ENCODE data around the gene CERS6. TPM values are rescaled to one million over a fixed set of nuclear protein-coding genes. Genes with fewer than 3 reads are reported as not detected.

The CERS6 gene
- total and polyA plus RNA-seq, 10 of the 15 experiments (the other 5 are each of a cell fraction or from before 2014, with no cell fraction given): 1.3 to 20.4 (median 14.1) TPM

DNA sequence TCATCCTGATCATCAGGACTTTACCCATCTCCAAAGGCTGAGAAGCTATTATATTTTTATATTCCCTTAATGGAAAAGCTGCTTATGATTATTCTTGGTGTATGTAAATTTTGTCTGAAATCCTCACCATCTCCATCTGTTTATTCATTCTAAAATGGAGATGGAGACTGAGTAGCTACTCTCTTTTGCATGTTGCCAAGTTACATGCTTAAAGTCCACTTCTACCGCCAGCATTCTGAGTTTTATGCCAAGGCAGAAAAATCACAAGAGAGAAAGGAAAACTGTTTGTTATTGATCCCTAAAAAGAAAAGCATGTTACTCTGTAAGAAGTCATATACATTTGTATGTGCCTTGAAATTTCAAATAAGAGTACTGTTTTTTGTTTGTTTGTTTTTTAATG, 252.0 kb downstream of the CERS6 start:
- no TSS peak for BruUV-seq (replicated peaks)
- Histone ChIP-seq H3K4me2 (ENCODE audit: control insufficient read depth, insufficient read depth) (no peak overlapping the region), H4K20me1 (ENCODE audit: control insufficient read depth, insufficient read depth) (no peaks in the 10 kb centered on the region), H2AFZ (ENCODE audit: control insufficient read depth, low read depth, low read length) (no peak overlapping the region), H3K27me3 (replicated peaks in 1 of 2; ENCODE audit: control insufficient read depth in 2 of 2, insufficient read depth in 2 of 2, low read length in 1 of 2) (no peaks in the 10 kb centered on the region), H3K27ac (ENCODE audit: control insufficient read depth, insufficient read depth) (no peak overlapping the region), H3K9me3 (replicated peaks; ENCODE audit: control insufficient read depth, insufficient read depth, low read length) (no peaks in the 10 kb centered on the region), H3K79me2 (ENCODE audit: control insufficient read depth, insufficient read depth, low read length) (peaks cover 2% of the 10 kb centered on the region), H3K4me1 (ENCODE audit: control insufficient read depth, insufficient read depth, low read length) (peaks cover 16% of the 10 kb centered on the region), H3K4me3 (no peak overlapping the region), H3K36me3 (ENCODE audit: control insufficient read depth in 2 of 2, insufficient read depth in 2 of 2, low read length in 1 of 2) (no peaks in the 10 kb centered on the region; a peak in 1 of 4 replicates), H3K9ac (ENCODE audit: control insufficient read depth, insufficient read depth, low read length) (no peak overlapping the region)
- FAIRE-seq: no peak
- RAD21 ChIA-PET (ENCODE audit: unreplicated experiment): interaction anchor here (1.5 kb wide), 1 partner anchor 361 kb away, joined by 6 read pairs; no protein-coding TSS in a partner anchor
- POLR2A ChIA-PET: interaction anchor here (0.6 kb wide), 1 partner anchor 37 kb away, joined by 3 read pairs; no protein-coding TSS in a partner anchor
- intact Hi-C loops (cut with micrococcal nuclease; ENCODE audit: unreplicated experiment): no loop called here
- ATAC-seq: no peak
- TF ChIP-seq RCOR1 (conservative IDR thresholded peaks at IDR 0.05; ENCODE audit: low read depth, low read length): no peak
- in situ Hi-C loops (cut with MboI): no loop called here
- SMC1A ChIA-PET (ENCODE audit: uncharacterized antibody, unreplicated experiment): interaction anchor here (0.9 to 1.5 kb wide), 2 partner anchors 16 to 362 kb away, joined by 3 read pairs; no protein-coding TSS in a partner anchor
- DNase-seq (ENCODE audit: low read depth, low spot score): no peak
- 100% methylated on average over 1 of the region's 1 CpG for WGBS (ENCODE audit: insufficient coverage, insufficient replicate concordance, low lambda C conversion rate, missing lambda C conversion rate)
- CTCF ChIA-PET: interaction anchor here (1.1 to 1.6 kb wide), 5 partner anchors 9 to 368 kb away, joined by 3 to 5 read pairs (median 4); no protein-coding TSS in a partner anchor

DNA sequence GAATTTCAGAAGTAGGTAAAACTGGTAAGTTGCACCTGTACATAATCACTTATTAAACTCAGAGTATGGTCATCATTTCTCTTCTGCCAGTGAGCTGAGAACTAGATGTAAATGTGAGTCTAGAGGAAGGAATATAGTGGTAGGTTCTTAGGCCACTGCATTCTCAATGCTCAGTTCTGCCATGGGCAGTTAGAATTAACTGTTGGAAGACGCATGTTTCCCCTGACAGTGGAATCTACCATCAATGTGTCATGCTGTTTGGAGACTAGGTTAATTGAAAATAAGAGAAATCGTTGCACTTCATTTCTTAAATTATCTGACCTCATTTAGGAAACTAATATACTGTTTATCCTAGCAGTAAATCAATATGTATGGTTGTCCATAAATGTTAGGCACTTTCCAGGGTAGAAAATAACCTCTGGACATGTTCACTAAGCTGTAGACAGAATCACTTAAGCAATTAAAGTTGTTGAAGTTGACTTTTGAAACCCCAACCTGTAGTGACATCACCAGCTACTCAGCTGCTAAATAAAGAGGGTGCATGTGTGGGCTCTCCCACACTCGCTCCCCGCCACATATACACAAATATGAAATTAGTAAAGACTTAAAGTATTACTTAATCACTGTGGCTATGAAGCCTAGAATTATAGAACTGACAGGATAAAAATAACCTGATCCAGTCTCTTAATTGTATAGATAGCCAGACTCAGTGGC, 254.8 kb downstream of the CERS6 start:
- peak; percentile 65 for ATAC-seq
- in situ Hi-C loops (cut with MboI) (no loop called here), intact Hi-C loops (cut with micrococcal nuclease; ENCODE audit: unreplicated experiment) (loop anchor here (5.0 kb wide), 1 partner anchor 244 kb away; no protein-coding TSS in a partner anchor)
- no peak for DNase-seq (ENCODE audit: low read depth, low spot score)
- Histone ChIP-seq H4K20me1 (ENCODE audit: control insufficient read depth, insufficient read depth) (no peaks in the 10 kb centered on the region), H3K36me3 (ENCODE audit: control insufficient read depth in 2 of 2, insufficient read depth in 2 of 2, low read length in 1 of 2) (peaks cover 0 to 6% of the 10 kb centered on the region in 2 experiments; a peak in 1 of 4 replicates), H3K4me3 (no peak overlapping the region), H3K9me3 (replicated peaks; ENCODE audit: control insufficient read depth, insufficient read depth, low read length) (no peaks in the 10 kb centered on the region; the same call in 2 of the 3 replicates), H3K9ac (ENCODE audit: control insufficient read depth, insufficient read depth, low read length) (no peak overlapping the region), H3K4me1 (ENCODE audit: control insufficient read depth, insufficient read depth, low read length) (peaks cover 16% of the 10 kb centered on the region), H3K27ac (ENCODE audit: control insufficient read depth, insufficient read depth) (peak overlapping the region; percentile 62), H2AFZ (ENCODE audit: control insufficient read depth, low read depth, low read length) (no peak overlapping the region), H3K79me2 (ENCODE audit: control insufficient read depth, insufficient read depth, low read length) (peaks cover 2% of the 10 kb centered on the region), H3K27me3 (replicated peaks in 1 of 2; ENCODE audit: control insufficient read depth in 2 of 2, insufficient read depth in 2 of 2, low read length in 1 of 2) (no peaks in the 10 kb centered on the region), H3K4me2 (ENCODE audit: control insufficient read depth, insufficient read depth) (peak overlapping the region; percentile 59)
- WGBS (ENCODE audit: insufficient coverage, insufficient replicate concordance, low lambda C conversion rate, missing lambda C conversion rate): 92% methylated on average over 4 of the region's 4 CpGs
- ChIA-PET SMC1A (ENCODE audit: uncharacterized antibody, unreplicated experiment) (interaction anchor here (0.5 to 1.9 kb wide), 8 partner anchors 16 to 364 kb away, joined by 3 to 5 read pairs (median 4); no protein-coding TSS in a partner anchor), RAD21 (ENCODE audit: unreplicated experiment) (interaction anchor here (0.9 to 2.2 kb wide), 5 partner anchors 48 to 364 kb away, joined by 3 to 11 read pairs (median 3); no protein-coding TSS in a partner anchor), CTCF (interaction anchor here (0.7 to 2.2 kb wide), 7 partner anchors 10 to 364 kb away, joined by 3 to 10 read pairs (median 4); no protein-coding TSS in a partner anchor), POLR2A (interaction anchor here (0.6 kb wide), 1 partner anchor 268 kb away, joined by 4 read pairs; no protein-coding TSS in a partner anchor)
- no TSS peak for BruUV-seq (replicated peaks)
- FAIRE-seq: no peak
- peak; percentile 28; the same call in 1 of the 2 replicates for TF ChIP-seq DPF2 (IDR thresholded peaks at IDR 0.05)
- peak; percentile 69; the same call in 1 of the 2 replicates for TF ChIP-seq MEF2A (IDR thresholded peaks at IDR 0.05; ENCODE audit: insufficient read depth, low read depth, low read length)
- no peak for TF ChIP-seq YY1 (IDR thresholded peaks at IDR 0.05; ENCODE audit: low read depth, low read length)
- TF ChIP-seq ATF7 (IDR thresholded peaks at IDR 0.05; ENCODE audit: low read depth): peak; percentile 87
- TF ChIP-seq NFIC (IDR thresholded peaks at IDR 0.05; ENCODE audit: low read depth, low read length): peak; percentile 52; the same call in 1 of the 2 replicates
- peak; percentile 30; the same call in 1 of the 2 replicates for TF ChIP-seq MTA2 (IDR thresholded peaks at IDR 0.05; ENCODE audit: low read depth)
- TF ChIP-seq, protein P1, sequence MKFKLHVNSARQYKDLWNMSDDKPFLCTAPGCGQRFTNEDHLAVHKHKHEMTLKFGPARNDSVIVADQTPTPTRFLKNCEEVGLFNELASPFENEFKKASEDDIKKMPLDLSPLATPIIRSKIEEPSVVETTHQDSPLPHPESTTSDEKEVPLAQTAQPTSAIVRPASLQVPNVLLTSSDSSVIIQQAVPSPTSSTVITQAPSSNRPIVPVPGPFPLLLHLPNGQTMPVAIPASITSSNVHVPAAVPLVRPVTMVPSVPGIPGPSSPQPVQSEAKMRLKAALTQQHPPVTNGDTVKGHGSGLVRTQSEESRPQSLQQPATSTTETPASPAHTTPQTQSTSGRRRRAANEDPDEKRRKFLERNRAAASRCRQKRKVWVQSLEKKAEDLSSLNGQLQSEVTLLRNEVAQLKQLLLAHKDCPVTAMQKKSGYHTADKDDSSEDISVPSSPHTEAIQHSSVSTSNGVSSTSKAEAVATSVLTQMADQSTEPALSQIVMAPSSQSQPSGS (IDR thresholded peaks at IDR 0.05; ENCODE audit: low read length): peak; percentile 77; the same call in 1 of the 2 replicates
- TF ChIP-seq MTA3 (IDR thresholded peaks at IDR 0.05; ENCODE audit: borderline replicate concordance, low read length): no peak; the same call in none of the 2 replicates
- peak; percentile 45; the same call in 1 of the 2 replicates for TF ChIP-seq CREB1 (IDR thresholded peaks at IDR 0.05; ENCODE audit: low read depth)
- 0 out of 2 replicates have a peak, but pooled peaks have one; percentile 27 for TF ChIP-seq PML (IDR thresholded peaks at IDR 0.05; ENCODE audit: low read length)
- TF ChIP-seq BCL11A (IDR thresholded peaks at IDR 0.05; ENCODE audit: low read depth, low read length): peak; percentile 49; the same call in 1 of the 2 replicates
- TF ChIP-seq JUNB (IDR thresholded peaks at IDR 0.05): peak; percentile 28; the same call in 1 of the 2 replicates
- 0 out of 2 replicates have a peak, but pooled peaks have one; percentile 17 for TF ChIP-seq CBFB (IDR thresholded peaks at IDR 0.05; ENCODE audit: low read depth)
- TF ChIP-seq ZNF207 (IDR thresholded peaks at IDR 0.05; ENCODE audit: borderline replicate concordance): no peak
- peak; percentile 55; the same call in 1 of the 2 replicates for TF ChIP-seq FOXM1 (IDR thresholded peaks at IDR 0.05; ENCODE audit: low read depth, low read length)

Data from GM12878 (cell line).